PC-9 (cell line): Measurements from ENCODE around the gene CD302. TPM values are rescaled to one million over a fixed set of nuclear protein-coding genes. Genes with fewer than 3 reads are reported as not detected.
"Not testable (repeated sequence)": the region's sequence is repeated elsewhere in the genome, so short reads cannot be mapped to it uniquely, and the experiment has no call there.

Experiments
- BruUV-seq: library from RNA; stranded (reverse); fragments of 400-500 nt; replicated peaks from 2 replicates; lab custom pipeline; 2021; lab: Mats Ljungman, UMichigan
- CTCF ChIA-PET: fragments of 300-600 bp; sonication (Branson Sonifier 250); formaldehyde crosslinking; loops from one replicate; lab custom pipeline; 2022; ENCODE audit warnings: antibody characterized with exemption; lab: Charles Lee
- POLR2A ChIA-PET: fragments of 300-600 bp; sonication (Branson Sonifier 250); formaldehyde crosslinking; loops from one replicate; lab custom pipeline; 2022; ENCODE audit warnings: antibody characterized with exemption; ENCODE audit not compliant: unreplicated experiment; lab: Charles Lee
- DNase-seq, 2 experiments: peaks; one replicate each; pipeline versions ENCODE4 v3.0.0 to v3.0.0-alpha.2; 2015 to 2022; ENCODE audit warnings: mixed read lengths in 1 of 2
- H2AFZ ChIP-seq: fragments of 200-600 bp; sonication (generic); 2 replicates; pipeline ENCODE4 v1.8.1; 2017; ENCODE audit warnings: antibody characterized with exemption
- H3F3A ChIP-seq: fragments of 200-600 bp; sonication (generic); 2 replicates; pipeline ENCODE4 v1.8.1; 2017; ENCODE audit warnings: antibody characterized with exemption, mild to moderate bottlenecking, low read depth; ENCODE audit not compliant: insufficient read depth
- H3K27ac ChIP-seq: fragments of 200-600 bp; sonication (generic); 2 replicates; pipeline ENCODE4 v1.6.1; 2016; ENCODE audit warnings: mixed run types
- H3K27me3 ChIP-seq: fragments of 200-600 bp; sonication (generic); 2 replicates; pipeline ENCODE4 v1.6.1; 2016; ENCODE audit warnings: low read depth, mixed run types; ENCODE audit not compliant: insufficient read depth
- H3K36me3 ChIP-seq: fragments of 200-600 bp; sonication (generic); 2 replicates; pipeline ENCODE4 v1.6.1; 2016; ENCODE audit warnings: low read depth, mixed run types
- H3K4me1 ChIP-seq: fragments of 200-600 bp; sonication (generic); replicated peaks from 2 replicates; pipeline ENCODE4 v1.6.1; 2016; ENCODE audit warnings: mixed run types; ENCODE audit not compliant: insufficient read depth
- H3K4me2 ChIP-seq: fragments of 200-600 bp; sonication (generic); 2 replicates; pipeline ENCODE4 v1.6.1; 2017; ENCODE audit warnings: mixed run types
- H3K4me3 ChIP-seq: fragments of 200-600 bp; sonication (generic); 2 replicates; pipeline ENCODE4 v1.6.1; 2016; ENCODE audit warnings: mixed run types
- H3K79me2 ChIP-seq: fragments of 200-600 bp; sonication (generic); 2 replicates; pipeline ENCODE4 v1.6.1; 2017; ENCODE audit warnings: low read depth, mixed run types
- H3K9me2 ChIP-seq: fragments of 200-600 bp; sonication (generic); 2 replicates; pipeline ENCODE4 v1.8.1; 2017; ENCODE audit warnings: mild to moderate bottlenecking; ENCODE audit not compliant: insufficient read depth
- H3K9me3 ChIP-seq: fragments of 200-600 bp; sonication (generic); 2 replicates; pipeline ENCODE4 v1.8.1; 2016; ENCODE audit warnings: low read depth; ENCODE audit not compliant: insufficient read depth
- H4K20me1 ChIP-seq: fragments of 200-600 bp; sonication (generic); 2 replicates; pipeline ENCODE4 v1.8.1; 2017; ENCODE audit not compliant: insufficient read depth
- EZH2 ChIP-seq: fragments of 200-600 bp; sonication (generic); IDR thresholded peaks from 2 replicates; pipeline ENCODE4 v1.8.0; 2017; ENCODE audit warnings: antibody characterized with exemption, low read depth
- intact Hi-C: fragments of 100-400 bp; cut with micrococcal nuclease; formaldehyde crosslinking; loops from one replicate; pipeline ENCODE4 v1.10.0; 2022; ENCODE audit not compliant: unreplicated experiment
- total RNA-seq: library from RNA; stranded (reverse); gene quantifications from 2 replicates; pipeline ENCODE4 v1.2.3, GENCODE V29; 2021
- TF ChIP-seq, protein P1 (sequence below): fragments of 200-600 bp; sonication (generic); conservative IDR thresholded peaks from 2 replicates; pipeline ENCODE4 v1.6.1; 2017; ENCODE audit warnings: mixed run types, antibody characterized with exemption, mild to moderate bottlenecking, moderate library complexity

CD302 gene
- total RNA-seq, 1 experiment from 2014 or later: 2.6 TPM

DNA sequence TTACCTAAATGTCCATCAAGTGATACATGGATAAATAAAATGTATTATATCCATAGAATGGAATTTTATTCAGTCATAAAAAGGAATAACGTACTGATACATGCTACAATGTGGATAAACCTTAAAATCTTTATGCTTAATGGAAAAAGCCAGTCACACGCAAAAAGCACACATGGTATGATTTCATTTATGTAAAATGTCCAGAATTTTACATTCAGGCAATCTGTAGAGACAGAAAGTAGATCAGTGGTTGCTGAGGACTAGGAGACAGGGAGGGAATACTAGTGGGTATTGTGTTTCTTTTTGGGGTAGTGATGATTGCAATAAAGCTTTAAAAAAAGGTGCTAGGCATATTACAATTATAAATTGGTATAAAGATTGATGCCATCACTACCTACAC, 30.7 kb upstream of the CD302 start:
- Histone ChIP-seq H3K9me2 (no peaks in the 10 kb centered on the region), H3K27ac (no peak overlapping the region), H2AFZ (no peak overlapping the region), H3F3A (no peaks in the 10 kb centered on the region), H3K9me3 (no peaks in the 10 kb centered on the region), H3K4me2 (no peak overlapping the region), H3K27me3 (no peaks in the 10 kb centered on the region), H3K79me2 (no peaks in the 10 kb centered on the region), H3K4me1 (no peaks in the 10 kb centered on the region), H3K4me3 (no peak overlapping the region), H3K36me3 (no peaks in the 10 kb centered on the region), H4K20me1 (no peaks in the 10 kb centered on the region)
- intact Hi-C loops: no loop called here
- CTCF ChIA-PET: no interaction called here
- POLR2A ChIA-PET: no interaction called here
- TF ChIP-seq, protein P1, sequence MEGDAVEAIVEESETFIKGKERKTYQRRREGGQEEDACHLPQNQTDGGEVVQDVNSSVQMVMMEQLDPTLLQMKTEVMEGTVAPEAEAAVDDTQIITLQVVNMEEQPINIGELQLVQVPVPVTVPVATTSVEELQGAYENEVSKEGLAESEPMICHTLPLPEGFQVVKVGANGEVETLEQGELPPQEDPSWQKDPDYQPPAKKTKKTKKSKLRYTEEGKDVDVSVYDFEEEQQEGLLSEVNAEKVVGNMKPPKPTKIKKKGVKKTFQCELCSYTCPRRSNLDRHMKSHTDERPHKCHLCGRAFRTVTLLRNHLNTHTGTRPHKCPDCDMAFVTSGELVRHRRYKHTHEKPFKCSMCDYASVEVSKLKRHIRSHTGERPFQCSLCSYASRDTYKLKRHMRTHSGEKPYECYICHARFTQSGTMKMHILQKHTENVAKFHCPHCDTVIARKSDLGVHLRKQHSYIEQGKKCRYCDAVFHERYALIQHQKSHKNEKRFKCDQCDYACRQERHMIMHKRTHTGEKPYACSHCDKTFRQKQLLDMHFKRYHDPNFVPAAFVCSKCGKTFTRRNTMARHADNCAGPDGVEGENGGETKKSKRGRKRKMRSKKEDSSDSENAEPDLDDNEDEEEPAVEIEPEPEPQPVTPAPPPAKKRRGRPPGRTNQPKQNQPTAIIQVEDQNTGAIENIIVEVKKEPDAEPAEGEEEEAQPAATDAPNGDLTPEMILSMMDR: no peak
- no peak for DNase-seq
- no TSS peak for BruUV-seq

DNA sequence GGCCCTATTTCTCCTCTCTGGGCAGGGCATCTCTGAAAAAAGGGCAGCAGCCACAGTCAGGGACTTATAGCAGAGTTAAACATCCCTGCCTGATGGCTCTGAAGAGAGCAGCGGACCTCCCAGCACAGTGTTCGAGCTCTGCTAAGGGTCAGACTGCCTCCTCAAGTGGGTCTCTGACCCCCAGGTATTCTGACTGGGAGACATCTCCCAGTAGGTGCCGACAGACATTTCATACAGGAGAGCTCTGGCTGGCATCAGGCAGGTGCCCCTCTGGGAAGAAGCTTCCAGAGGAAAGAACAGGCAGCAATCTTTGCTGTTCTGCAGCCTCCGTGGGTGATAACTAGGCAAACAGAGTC, 24.4 kb upstream of the CD302 start:
- BruUV-seq, H3F3A ChIP-seq, H3K79me2 ChIP-seq, H3K4me3 ChIP-seq, H3K9me3 ChIP-seq, H3K27ac ChIP-seq, H2AFZ ChIP-seq, H4K20me1 ChIP-seq, DNase-seq, POLR2A ChIA-PET, intact Hi-C loops, H3K36me3 ChIP-seq, H3K27me3 ChIP-seq, H3K4me2 ChIP-seq, H3K9me2 ChIP-seq, H3K4me1 ChIP-seq: not testable (repeated sequence)
- CTCF ChIA-PET: interaction anchor here (0.7 kb wide), 1 partner anchor 231 kb away, joined by 3 read pairs; no protein-coding TSS in a partner anchor

DNA sequence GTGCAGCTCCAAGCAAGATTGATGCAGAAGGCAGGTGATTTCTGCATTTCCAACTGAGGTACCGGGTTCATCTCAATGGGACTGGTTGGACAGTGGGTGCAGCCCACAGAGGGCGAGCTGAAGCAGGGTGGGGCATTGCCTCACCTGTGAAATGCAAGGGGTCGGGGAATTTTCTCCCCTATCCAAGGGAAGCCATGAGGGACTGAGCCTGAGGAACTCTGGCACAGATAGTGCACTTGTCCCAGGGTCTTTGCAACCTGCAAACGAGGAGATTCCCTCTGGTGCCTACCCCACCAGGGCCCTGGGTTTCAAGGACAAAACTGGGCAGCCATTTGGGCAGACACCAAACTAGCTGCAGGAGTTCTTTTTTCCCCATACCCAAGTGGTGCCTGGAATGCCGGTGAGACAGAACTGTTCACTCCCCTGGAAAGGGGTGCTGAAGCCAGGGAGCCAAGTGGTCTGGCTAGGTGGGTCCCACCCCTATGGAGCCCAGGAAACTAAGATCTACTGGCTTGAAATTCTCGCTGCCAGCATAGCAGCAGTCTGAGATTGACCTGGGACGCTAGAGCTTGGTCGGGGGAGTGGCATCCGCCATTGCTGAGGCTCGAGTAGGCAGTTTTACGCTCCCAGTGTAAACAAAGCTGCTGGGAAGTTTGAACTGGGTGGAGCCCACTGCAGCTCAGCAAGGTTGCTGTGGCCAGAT, 23.9 kb upstream of the CD302 start:
- not testable (repeated sequence) for H3K4me3 ChIP-seq, BruUV-seq

DNA sequence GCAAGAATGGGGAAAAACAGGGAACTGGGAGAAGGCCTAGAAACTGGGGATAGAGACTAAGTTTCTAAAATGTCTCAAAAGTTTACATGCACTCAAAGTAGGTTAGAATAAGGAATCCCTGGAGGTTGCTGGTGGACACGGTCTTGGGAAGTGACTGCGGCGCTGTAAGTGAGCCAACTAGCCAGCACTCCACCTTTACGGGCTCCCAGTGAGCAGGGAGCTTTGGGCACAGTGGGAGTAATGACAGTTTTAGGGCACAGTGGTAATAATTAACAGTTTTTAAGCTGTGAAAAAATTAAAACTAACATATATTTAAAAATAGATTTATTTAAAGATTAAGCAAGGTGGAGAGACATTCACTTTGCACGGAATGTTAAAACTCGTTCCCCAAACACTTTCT, 20.9 kb upstream of the CD302 start:
- POLR2A ChIA-PET: no interaction called here
- Histone ChIP-seq H3K79me2 (no peaks in the 10 kb centered on the region), H3K27ac (no peak overlapping the region), H3K4me1 (no peaks in the 10 kb centered on the region), H2AFZ (no peak overlapping the region), H3K4me2 (no peak overlapping the region), H3K36me3 (no peaks in the 10 kb centered on the region), H4K20me1 (no peaks in the 10 kb centered on the region), H3K9me3 (no peaks in the 10 kb centered on the region), H3K4me3 (no peak overlapping the region), H3K9me2 (no peaks in the 10 kb centered on the region), H3F3A (no peaks in the 10 kb centered on the region), H3K27me3 (no peaks in the 10 kb centered on the region)
- intact Hi-C loops: no loop called here
- TF ChIP-seq EZH2: no peak
- TF ChIP-seq, protein P1: no peak
- no TSS peak for BruUV-seq
- CTCF ChIA-PET: no interaction called here
- DNase-seq: no peak

More for the DNA sequence above, 23.9 kb upstream of the CD302 start:
- H3K4me2 ChIP-seq, H2AFZ ChIP-seq, H4K20me1 ChIP-seq, H3K79me2 ChIP-seq, DNase-seq, H3K4me1 ChIP-seq, H3K9me2 ChIP-seq, H3K9me3 ChIP-seq, intact Hi-C loops, H3K36me3 ChIP-seq, H3K27ac ChIP-seq, H3F3A ChIP-seq, H3K27me3 ChIP-seq, POLR2A ChIA-PET: not testable (repeated sequence)
- CTCF ChIA-PET: interaction anchor here (0.7 kb wide), 1 partner anchor 231 kb away, joined by 3 read pairs; no protein-coding TSS in a partner anchor
